Body of pancreas (tissue), 4 donors: ENCODE results near the gene IMP4. TPM values are rescaled to one million over a fixed set of nuclear protein-coding genes. Genes with fewer than 3 reads are reported as not detected.

Experiments used
- ATAC-seq: fragments of 150-250 bp; one replicate; pipeline ENCODE4 v1.9.1; 2016
- DNase-seq, 4 donors: peaks; one replicate each; pipeline ENCODE4 v3.0.0-alpha.2; 2019
- H3K27ac ChIP-seq, 4 donors: fragments of 200-600 bp; sonication (generic); 1 replicate in 3 of 4; 2 replicates in 1 of 4; pipeline versions ENCODE4 v1.5.1 to v1.6.1; 2016 to 2019; ENCODE audit warnings: mild to moderate bottlenecking in 1 of 4, mixed read lengths in 1 of 4, moderate library complexity in 1 of 4
- H3K27me3 ChIP-seq, 2 donors: fragments of 200-600 bp; sonication (generic); one replicate each; pipeline ENCODE4 v1.6.0; 2016; ENCODE audit warnings: mild to moderate bottlenecking in 1 of 2
- H3K36me3 ChIP-seq, 2 donors: fragments of 200-600 bp; sonication (generic); replicated peaks in 1 of 2; 2 replicates each; pipeline ENCODE4 v1.5.1; 2016; ENCODE audit warnings: low read depth in 2 of 2; ENCODE audit not compliant: insufficient read depth in 1 of 2
- H3K4me1 ChIP-seq: fragments of 200-600 bp; sonication (generic); one replicate; pipeline ENCODE4 v1.6.0; 2016
- H3K4me3 ChIP-seq, 2 donors: fragments of 200-600 bp; sonication (generic); 1 replicate in 1 of 2; 2 replicates in 1 of 2; pipeline ENCODE4 v1.5.1; 2016 to 2019
- H3K9me3 ChIP-seq, 3 donors: fragments of 200-600 bp; sonication (generic); 1 replicate in 2 of 3; 2 replicates in 1 of 3; pipeline ENCODE4 v1.5.1; 2016
- CTCF ChIP-seq, 7 experiments: fragments of 450-650 bp in 4 of 7; fragments of 200-600 bp in 3 of 7; sonication (generic) in 3 of 7; IDR thresholded peaks; one replicate each; pipeline ENCODE4 v1.5.1; 2016 to 2019; ENCODE audit warnings: antibody characterized with exemption in 7 of 7
- POLR2A ChIP-seq, 3 donors: fragments of 450-650 bp; IDR thresholded peaks; one replicate each; pipeline ENCODE4 v1.6.1; 2016; ENCODE audit warnings: antibody characterized with exemption in 3 of 3, mild to moderate bottlenecking in 2 of 3
- WGBS, 2 donors: methylation state at CpG; one replicate each; pipeline ENCODE4 v1.1.5; 2017; 5-methylcytosine and 5-hydroxymethylcytosine counted together
- intact Hi-C: fragments of 100-400 bp; cut with DNase I; formaldehyde crosslinking; loops from one replicate; pipeline ENCODE4 v1.15.1; 2023
- total RNA-seq, 2 donors: library from RNA; depleted of rRNA; stranded (reverse); fragments of >200 nt; gene quantifications; one replicate each; pipeline ENCODE4 v1.1.0, GENCODE V29; 2016

The IMP4 gene
- total RNA-seq, 2 donors from 2014 or later, result 77.5 to 78.1 TPM

GRCh38 chr2:130376433-130377293, 34.0 kb downstream of the IMP4 start:
- DNase-seq, result no peak
- H3K27ac ChIP-seq, result no peak overlapping the region
- no peak for ATAC-seq
- no peak overlapping the region for H3K4me3 ChIP-seq
- TF ChIP-seq POLR2A (IDR thresholded peaks at IDR 0.05) (no peak), CTCF (IDR thresholded peaks at IDR 0.05) (no peak)
- no peaks in the 10 kb centered on the region for H3K36me3 ChIP-seq
- peaks cover 20% of the 10 kb centered on the region for H3K4me1 ChIP-seq
- no peaks in the 10 kb centered on the region for H3K9me3 ChIP-seq
- whole genome bisulfite sequencing, 2 donors, result 76 to 93% methylated on average over 11 of the region's 11 CpGs
- no peaks in the 10 kb centered on the region for H3K27me3 ChIP-seq
- intact Hi-C loops, result no loop called here

- no peak for ATAC-seq
- intact Hi-C loops, result no loop called here
- Histone ChIP-seq H3K4me1 (peaks cover 17% of the 10 kb centered on the region), H3K4me3 (no peak overlapping the region), H3K9me3 (no peaks in the 10 kb centered on the region), H3K27me3 (no peaks in the 10 kb centered on the region), H3K27ac (no peak overlapping the region), H3K36me3 (no peaks in the 10 kb centered on the region)
- WGBS, 2 donors, result 88 to 89% methylated on average over 5 of the region's 5 CpGs
- TF ChIP-seq POLR2A (IDR thresholded peaks at IDR 0.05), result no peak
- TF ChIP-seq CTCF (IDR thresholded peaks at IDR 0.05), result no peak
- DNase-seq, result no peak
Measured at GRCh38 chr2:130377491-130377890, 34.8 kb downstream of the IMP4 start.

- no peaks in the 10 kb centered on the region for H3K9me3 ChIP-seq
- H3K4me3 ChIP-seq, result no peak overlapping the region
- H3K27ac ChIP-seq, result no peak overlapping the region
- no peaks in the 10 kb centered on the region for H3K36me3 ChIP-seq
- TF ChIP-seq CTCF (IDR thresholded peaks at IDR 0.05) (no peak), POLR2A (IDR thresholded peaks at IDR 0.05) (no peak)
- peaks cover 13% of the 10 kb centered on the region for H3K4me1 ChIP-seq
- intact Hi-C loops, result no loop called here
- no peaks in the 10 kb centered on the region for H3K27me3 ChIP-seq
- ATAC-seq (no peak), DNase-seq (no peak)
- WGBS, 2 donors, result 85 to 86% methylated on average over 3 of the region's 3 CpGs
Measured at GRCh38 chr2:130378206-130378897, 35.7 kb downstream of the IMP4 start.

- WGBS, 2 donors, result 89 to 97% methylated on average over 3 of the region's 3 CpGs
- H3K36me3 ChIP-seq, result no peaks in the 10 kb centered on the region
- H3K27me3 ChIP-seq, result no peaks in the 10 kb centered on the region
- no peak overlapping the region for H3K27ac ChIP-seq
- no peak for DNase-seq
- no peaks in the 10 kb centered on the region for H3K9me3 ChIP-seq
- H3K4me3 ChIP-seq, result no peak overlapping the region
- no peak for ATAC-seq
- no peak for TF ChIP-seq CTCF (IDR thresholded peaks at IDR 0.05)
- no peak for TF ChIP-seq POLR2A (IDR thresholded peaks at IDR 0.05)
- intact Hi-C loops, result no loop called here
- peaks cover 8% of the 10 kb centered on the region for H3K4me1 ChIP-seq
Measured at GRCh38 chr2:130378898-130379214, 36.2 kb downstream of the IMP4 start.
